BE2C (cell line): ENCODE data around the gene NUP214.

ENCODE experiments used
- DNase-seq: peaks from one replicate; pipeline ENCODE4 v3.0.0-alpha.2; 2020
- H3K27me3 ChIP-seq: fragments of 250-450 bp; sonication (Bioruptor Pico); 2 replicates; pipeline ENCODE4 v1.5.1; 2020; ENCODE audit warnings: mild to moderate bottlenecking
- H3K36me3 ChIP-seq: fragments of 250-450 bp; sonication (Bioruptor Pico); 2 replicates; pipeline ENCODE4 v1.5.1; 2020; ENCODE audit warnings: mild to moderate bottlenecking
- H3K4me1 ChIP-seq: fragments of 250-450 bp; sonication (Bioruptor Pico); 2 replicates; pipeline ENCODE4 v1.5.1; 2020
- H3K4me3 ChIP-seq: 2 replicates; pipeline ENCODE4 v1.5.1; 2011; ENCODE audit warnings: low read depth, low read length
- H3K9me3 ChIP-seq: fragments of 250-450 bp; sonication (Bioruptor Pico); 2 replicates; pipeline ENCODE4 v1.5.1; 2020
- TF ChIP-seq, protein P1 (sequence below): IDR thresholded peaks from 2 replicates; pipeline ENCODE4 v1.5.1; 2012; ENCODE audit warnings: mild to moderate bottlenecking, low read depth, low read length

Gene NUP214

DNA sequence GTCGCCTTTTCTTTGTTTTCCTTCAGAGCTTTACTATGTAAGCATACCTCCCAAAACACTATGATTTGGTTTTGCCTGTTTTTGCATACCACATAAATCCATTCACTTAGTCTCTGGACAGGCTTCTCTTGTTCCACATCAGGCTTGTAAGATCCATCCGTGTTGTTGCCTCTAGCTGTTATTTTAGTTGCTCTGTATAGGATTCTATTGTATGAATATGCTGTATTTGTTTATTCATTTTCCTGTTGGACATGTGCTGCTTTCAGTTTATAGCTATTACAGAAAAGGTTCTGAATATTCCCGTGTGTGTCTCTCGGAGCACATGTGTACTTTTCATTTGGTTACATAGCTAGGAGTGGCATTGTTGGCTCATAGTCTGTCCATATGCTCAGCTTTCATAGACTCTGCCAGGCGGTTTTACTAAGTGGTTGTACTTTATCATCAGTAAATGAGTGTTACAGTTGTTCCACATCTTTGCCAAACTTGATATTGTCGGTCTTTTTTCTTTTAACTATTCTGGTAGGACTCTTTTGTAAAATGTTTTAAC, 41.8 kb downstream of the NUP214 start:
- Histone ChIP-seq H3K27me3 (no peaks in the 10 kb centered on the region), H3K36me3 (peaks cover 28% of the 10 kb centered on the region), H3K9me3 (no peaks in the 10 kb centered on the region), H3K4me3 (no peak overlapping the region), H3K4me1 (no peaks in the 10 kb centered on the region)
- TF ChIP-seq, protein P1, sequence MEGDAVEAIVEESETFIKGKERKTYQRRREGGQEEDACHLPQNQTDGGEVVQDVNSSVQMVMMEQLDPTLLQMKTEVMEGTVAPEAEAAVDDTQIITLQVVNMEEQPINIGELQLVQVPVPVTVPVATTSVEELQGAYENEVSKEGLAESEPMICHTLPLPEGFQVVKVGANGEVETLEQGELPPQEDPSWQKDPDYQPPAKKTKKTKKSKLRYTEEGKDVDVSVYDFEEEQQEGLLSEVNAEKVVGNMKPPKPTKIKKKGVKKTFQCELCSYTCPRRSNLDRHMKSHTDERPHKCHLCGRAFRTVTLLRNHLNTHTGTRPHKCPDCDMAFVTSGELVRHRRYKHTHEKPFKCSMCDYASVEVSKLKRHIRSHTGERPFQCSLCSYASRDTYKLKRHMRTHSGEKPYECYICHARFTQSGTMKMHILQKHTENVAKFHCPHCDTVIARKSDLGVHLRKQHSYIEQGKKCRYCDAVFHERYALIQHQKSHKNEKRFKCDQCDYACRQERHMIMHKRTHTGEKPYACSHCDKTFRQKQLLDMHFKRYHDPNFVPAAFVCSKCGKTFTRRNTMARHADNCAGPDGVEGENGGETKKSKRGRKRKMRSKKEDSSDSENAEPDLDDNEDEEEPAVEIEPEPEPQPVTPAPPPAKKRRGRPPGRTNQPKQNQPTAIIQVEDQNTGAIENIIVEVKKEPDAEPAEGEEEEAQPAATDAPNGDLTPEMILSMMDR: no peak
- no peak for DNase-seq

DNA sequence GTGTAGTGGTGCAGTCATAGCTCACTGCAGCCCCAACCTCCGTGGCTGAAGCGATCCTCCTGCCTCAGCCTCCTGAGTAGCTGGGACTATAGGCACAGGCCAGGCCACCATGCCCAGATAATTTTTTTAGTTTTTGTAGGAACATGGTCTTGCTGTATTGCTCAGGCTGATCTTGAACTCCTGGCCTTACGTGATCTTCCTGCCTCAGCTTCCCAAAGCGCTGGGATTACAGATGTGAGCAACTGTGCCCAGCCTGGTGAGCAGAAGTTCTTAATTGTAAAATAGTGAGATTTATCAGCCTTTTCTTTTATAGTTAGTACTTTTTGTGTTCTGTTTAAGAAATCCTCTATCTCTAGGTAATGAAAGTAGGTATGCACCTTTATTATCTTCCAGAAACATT, 42.5 kb downstream of the NUP214 start:
- Histone ChIP-seq H3K4me1 (no peaks in the 10 kb centered on the region), H3K4me3 (no peak overlapping the region), H3K36me3 (peaks cover 25% of the 10 kb centered on the region), H3K9me3 (no peaks in the 10 kb centered on the region), H3K27me3 (no peaks in the 10 kb centered on the region)
- TF ChIP-seq, protein P1: no peak
- no peak for DNase-seq

DNA sequence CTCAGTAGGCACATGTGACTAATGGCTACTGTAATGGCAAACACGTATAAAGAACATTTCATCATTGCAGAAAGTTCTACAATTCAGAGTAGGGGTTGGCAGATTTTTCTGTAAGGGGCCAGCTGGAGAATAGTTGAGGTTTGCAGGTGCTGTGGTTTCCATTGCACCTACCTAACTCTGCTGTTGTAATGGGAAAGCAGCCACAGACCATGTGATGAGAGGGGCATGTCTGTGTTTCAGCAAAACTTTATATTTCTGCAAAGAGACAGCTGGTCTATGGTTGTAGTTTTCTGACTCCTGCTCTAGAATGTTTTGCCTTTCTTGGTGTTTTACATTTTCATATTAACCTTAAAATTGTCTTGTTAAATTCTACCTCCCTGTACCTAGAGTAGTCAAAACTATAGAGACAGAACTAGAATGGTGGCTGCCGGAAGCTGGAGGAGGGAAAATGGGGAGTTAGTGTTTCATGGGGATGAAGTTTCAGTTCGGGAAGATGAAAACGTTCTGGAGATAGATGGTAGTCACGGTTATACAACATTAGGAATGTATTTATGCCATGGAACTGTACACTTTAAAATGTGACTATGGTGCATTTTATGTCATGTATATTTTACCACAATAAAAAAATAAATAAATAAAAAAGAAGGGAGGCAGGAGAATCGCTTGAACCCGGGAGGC, 44.3 kb downstream of the NUP214 start:
- TF ChIP-seq, protein P1: no peak
- H3K4me3 ChIP-seq: no peak overlapping the region
- H3K27me3 ChIP-seq: no peaks in the 10 kb centered on the region
- H3K36me3 ChIP-seq: peaks cover 17% of the 10 kb centered on the region
- no peak for DNase-seq
- H3K4me1 ChIP-seq: no peaks in the 10 kb centered on the region
- no peaks in the 10 kb centered on the region for H3K9me3 ChIP-seq

DNA sequence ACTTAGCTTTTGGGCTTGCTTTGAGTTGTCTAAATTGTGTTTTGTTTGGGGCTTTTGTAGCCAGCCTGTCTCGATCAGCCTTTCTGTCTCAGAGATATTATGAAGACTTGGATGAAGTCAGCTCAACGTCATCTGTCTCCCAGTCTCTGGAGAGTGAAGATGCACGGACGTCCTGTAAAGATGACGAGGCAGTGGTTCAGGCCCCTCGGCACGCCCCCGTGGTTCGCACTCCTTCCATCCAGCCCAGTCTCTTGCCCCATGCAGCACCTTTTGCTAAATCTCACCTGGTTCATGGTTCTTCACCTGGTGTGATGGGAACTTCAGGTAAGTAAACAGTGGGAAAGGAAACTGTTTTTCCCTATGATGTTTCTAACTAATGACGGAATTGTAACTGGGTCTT, 48.6 kb downstream of the NUP214 start:
- TF ChIP-seq, protein P1: no peak
- Histone ChIP-seq H3K9me3 (no peaks in the 10 kb centered on the region), H3K4me3 (no peak overlapping the region), H3K4me1 (no peaks in the 10 kb centered on the region), H3K27me3 (no peaks in the 10 kb centered on the region), H3K36me3 (peaks cover 49% of the 10 kb centered on the region)
- DNase-seq: no peak

DNA sequence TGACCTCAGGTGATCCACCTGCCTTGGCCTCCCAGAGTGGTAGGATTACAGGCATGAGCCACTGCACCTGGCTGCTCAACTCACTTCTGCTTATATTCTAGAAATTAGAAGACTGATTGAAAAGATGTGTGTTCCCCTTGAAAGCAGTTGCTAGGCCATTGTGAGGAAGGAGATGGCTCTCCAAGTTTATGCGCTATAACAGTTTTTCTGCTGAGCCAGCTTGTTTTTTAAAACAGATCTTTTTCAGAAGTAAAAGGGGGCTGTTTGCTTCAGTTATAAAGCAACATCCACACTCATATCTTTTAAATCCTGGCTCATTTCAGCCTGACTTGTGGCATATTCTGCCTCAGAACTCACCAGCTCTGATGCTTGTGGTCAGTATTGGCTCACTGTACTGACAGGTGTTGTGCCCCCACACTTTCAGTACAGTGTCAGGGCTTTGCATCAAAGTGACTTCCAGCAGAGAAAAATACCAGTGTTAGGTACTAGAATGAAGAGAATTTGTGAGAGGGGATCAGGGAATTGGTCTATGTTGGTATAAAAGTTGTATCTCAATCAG, 49.4 kb downstream of the NUP214 start:
- DNase-seq: no peak

More for the DNA sequence above, 49.4 kb downstream of the NUP214 start:
- Histone ChIP-seq H3K4me1 (no peaks in the 10 kb centered on the region), H3K4me3 (no peak overlapping the region), H3K27me3 (no peaks in the 10 kb centered on the region), H3K9me3 (no peaks in the 10 kb centered on the region), H3K36me3 (peaks cover 57% of the 10 kb centered on the region)
- TF ChIP-seq, protein P1: no peak
